Panc1 (cell line): Measurements from ENCODE around the gene DBX1.

Experiments
- CTCF ChIP-seq: fragments of 450-650 bp; IDR thresholded peaks from 2 replicates; pipeline ENCODE4 v1.5.1; 2017; ENCODE audit warnings: mild to moderate bottlenecking
- TCF7L2 ChIP-seq: IDR thresholded peaks from 2 replicates; pipeline ENCODE4 v1.6.1; 2011; ENCODE audit warnings: mild to moderate bottlenecking, low read depth, low read length, inconsistent platforms

DNA sequence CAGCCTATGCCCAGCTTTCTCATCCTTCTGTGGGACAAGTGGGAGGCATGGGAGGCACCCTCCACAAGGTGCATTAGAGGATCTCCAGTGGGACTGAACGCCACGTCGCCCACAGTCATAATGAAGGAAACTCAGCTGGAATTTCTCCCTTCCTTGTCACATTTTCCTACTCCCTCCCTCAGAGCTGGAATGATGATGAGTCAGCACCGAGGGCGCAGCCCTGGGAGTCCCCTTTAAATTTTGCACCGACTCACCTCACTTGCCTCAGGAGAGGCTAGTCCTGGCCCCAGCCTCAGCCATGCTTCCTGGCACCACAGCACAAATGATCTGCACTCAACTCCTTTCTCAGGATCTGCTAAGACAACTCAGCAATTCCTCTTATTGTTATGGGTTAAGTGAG lies 34.3 kb downstream of the DBX1 start:
- TF ChIP-seq CTCF: no peak
- TF ChIP-seq TCF7L2: no peak
